GM12892 (cell line): ENCODE results near the gene DDX54.

Source experiments
- POLR2A ChIP-seq: IDR thresholded peaks from 2 replicates; pipeline ENCODE4 v1.6.1; 2011; ENCODE audit warnings: low read depth, low read length, control low read depth
- POLR2AphosphoS5 ChIP-seq: IDR thresholded peaks from 2 replicates; pipeline ENCODE4 v1.6.1; 2011; ENCODE audit warnings: low read depth, low read length, control low read depth
- TAF1 ChIP-seq: IDR thresholded peaks from 2 replicates; pipeline ENCODE4 v1.6.1; 2011; ENCODE audit warnings: low read depth, mild to moderate bottlenecking, control low read depth, low read length, borderline replicate concordance

GRCh38 chr12:113232089-113232839 lies 47.0 kb upstream of the DDX54 start:
- TF ChIP-seq POLR2A (no peak), TAF1 (no peak), POLR2AphosphoS5 (no peak)
